ENCODE data around the gene PLBD1. TPM values are rescaled to one million over a fixed set of nuclear protein-coding genes. Genes with fewer than 3 reads are reported as not detected.

The PLBD1 gene
- total RNA-seq, 1 donor from 2014 or later = not detected

GRCh38 chr12:14521822-14522221, 45.9 kb downstream of the PLBD1 start:
- Mint-ChIP-seq H3K9me3 (peaks cover 44% of the 10 kb centered on the region), H3K4me1 (ENCODE audit: low read depth) (no peaks in the 10 kb centered on the region), H3K4me3 (ENCODE audit: low read depth) (no peak overlapping the region), H3K27ac (no peak overlapping the region), H3K36me3 (ENCODE audit: low read depth) (no peaks in the 10 kb centered on the region), H3K27me3 (ENCODE audit: low read depth) (no peaks in the 10 kb centered on the region)
- intact Hi-C loops (cut with micrococcal nuclease) = no loop called here
- DNase-seq (ENCODE audit: low spot score) = no peak

GRCh38 chr12:14514946-14515345, 52.7 kb downstream of the PLBD1 start:
- Mint-ChIP-seq H3K4me3 (ENCODE audit: low read depth) (no peak overlapping the region), H3K9me3 (peaks cover 4% of the 10 kb centered on the region), H3K4me1 (ENCODE audit: low read depth) (no peaks in the 10 kb centered on the region), H3K27ac (no peak overlapping the region), H3K36me3 (ENCODE audit: low read depth) (no peaks in the 10 kb centered on the region), H3K27me3 (ENCODE audit: low read depth) (no peaks in the 10 kb centered on the region)
- intact Hi-C loops (cut with micrococcal nuclease) = no loop called here
- DNase-seq (ENCODE audit: low spot score) = no peak

- Mint-ChIP-seq H3K4me3 (ENCODE audit: low read depth) (no peak overlapping the region), H3K4me1 (ENCODE audit: low read depth) (no peaks in the 10 kb centered on the region), H3K27ac (no peak overlapping the region), H3K27me3 (ENCODE audit: low read depth) (no peaks in the 10 kb centered on the region), H3K36me3 (ENCODE audit: low read depth) (no peaks in the 10 kb centered on the region), H3K9me3 (no peaks in the 10 kb centered on the region)
- intact Hi-C loops (cut with micrococcal nuclease) = no loop called here
- no peak for DNase-seq (ENCODE audit: low spot score)
Observed at GRCh38 chr12:14514154-14514842, 53.4 kb downstream of the PLBD1 start.

GRCh38 chr12:14510574-14510973, 57.1 kb downstream of the PLBD1 start:
- H3K9me3 Mint-ChIP-seq = no peaks in the 10 kb centered on the region
- H3K4me3 Mint-ChIP-seq (ENCODE audit: low read depth) = no peak overlapping the region
- no peaks in the 10 kb centered on the region for H3K4me1 Mint-ChIP-seq (ENCODE audit: low read depth)
- DNase-seq (ENCODE audit: low spot score) = no peak
- intact Hi-C loops (cut with micrococcal nuclease) = no loop called here
- no peak overlapping the region for H3K27ac Mint-ChIP-seq
- no peaks in the 10 kb centered on the region for H3K27me3 Mint-ChIP-seq (ENCODE audit: low read depth)
- no peaks in the 10 kb centered on the region for H3K36me3 Mint-ChIP-seq (ENCODE audit: low read depth)

GRCh38 chr12:14505626-14506596, 61.8 kb downstream of the PLBD1 start:
- Mint-ChIP-seq H3K27me3 (ENCODE audit: low read depth) (no peaks in the 10 kb centered on the region), H3K27ac (no peak overlapping the region), H3K4me1 (ENCODE audit: low read depth) (no peaks in the 10 kb centered on the region), H3K4me3 (ENCODE audit: low read depth) (no peak overlapping the region), H3K36me3 (ENCODE audit: low read depth) (peaks cover 31% of the 10 kb centered on the region), H3K9me3 (no peaks in the 10 kb centered on the region)
- DNase-seq (ENCODE audit: low spot score) = no peak
- intact Hi-C loops (cut with micrococcal nuclease) = no loop called here

- Mint-ChIP-seq H3K27ac (no peak overlapping the region), H3K27me3 (ENCODE audit: low read depth) (no peaks in the 10 kb centered on the region), H3K4me3 (ENCODE audit: low read depth) (no peak overlapping the region), H3K4me1 (ENCODE audit: low read depth) (peaks cover 7% of the 10 kb centered on the region), H3K36me3 (ENCODE audit: low read depth) (peaks cover 90% of the 10 kb centered on the region), H3K9me3 (no peaks in the 10 kb centered on the region)
- intact Hi-C loops (cut with micrococcal nuclease) = no loop called here
- DNase-seq (ENCODE audit: low spot score) = no peak
Observed at GRCh38 chr12:14495326-14495725, 72.4 kb downstream of the PLBD1 start.

GRCh38 chr12:14482886-14483285, 84.8 kb downstream of the PLBD1 start:
- H3K27ac Mint-ChIP-seq = peak overlapping the region; percentile 40
- no peak overlapping the region for H3K4me3 Mint-ChIP-seq (ENCODE audit: low read depth)
- H3K27me3 Mint-ChIP-seq (ENCODE audit: low read depth) = no peaks in the 10 kb centered on the region
- DNase-seq (ENCODE audit: low spot score) = no peak
- intact Hi-C loops (cut with micrococcal nuclease) = no loop called here
- H3K4me1 Mint-ChIP-seq (ENCODE audit: low read depth) = peaks cover 10% of the 10 kb centered on the region
- peaks cover 89% of the 10 kb centered on the region for H3K36me3 Mint-ChIP-seq (ENCODE audit: low read depth)
- H3K9me3 Mint-ChIP-seq = no peaks in the 10 kb centered on the region

- intact Hi-C loops (cut with micrococcal nuclease) = no loop called here
- Mint-ChIP-seq H3K9me3 (no peaks in the 10 kb centered on the region), H3K36me3 (ENCODE audit: low read depth) (peaks cover 89% of the 10 kb centered on the region), H3K4me1 (ENCODE audit: low read depth) (peaks cover 10% of the 10 kb centered on the region), H3K27me3 (ENCODE audit: low read depth) (no peaks in the 10 kb centered on the region), H3K4me3 (ENCODE audit: low read depth) (no peak overlapping the region), H3K27ac (no peak overlapping the region)
- DNase-seq (ENCODE audit: low spot score) = no peak
Observed at GRCh38 chr12:14482361-14482760, 85.3 kb downstream of the PLBD1 start.

GRCh38 chr12:14481201-14481600, 86.5 kb downstream of the PLBD1 start:
- Mint-ChIP-seq H3K4me3 (ENCODE audit: low read depth) (no peak overlapping the region), H3K4me1 (ENCODE audit: low read depth) (peaks cover 10% of the 10 kb centered on the region), H3K36me3 (ENCODE audit: low read depth) (peaks cover 90% of the 10 kb centered on the region), H3K27ac (no peak overlapping the region), H3K27me3 (ENCODE audit: low read depth) (no peaks in the 10 kb centered on the region), H3K9me3 (no peaks in the 10 kb centered on the region)
- DNase-seq (ENCODE audit: low spot score) = no peak
- intact Hi-C loops (cut with micrococcal nuclease) = no loop called here

- Mint-ChIP-seq H3K27ac (peak overlapping the region; percentile 38), H3K4me1 (ENCODE audit: low read depth) (peaks cover 10% of the 10 kb centered on the region), H3K4me3 (ENCODE audit: low read depth) (no peak overlapping the region), H3K9me3 (peaks cover 17% of the 10 kb centered on the region), H3K27me3 (ENCODE audit: low read depth) (no peaks in the 10 kb centered on the region), H3K36me3 (ENCODE audit: low read depth) (peaks cover 91% of the 10 kb centered on the region)
- intact Hi-C loops (cut with micrococcal nuclease) = loop anchor here (2.0 kb wide), 2 partner anchors 26 to 112 kb away; no protein-coding TSS in a partner anchor
- no peak for DNase-seq (ENCODE audit: low spot score)
Observed at GRCh38 chr12:14479004-14479403, 88.7 kb downstream of the PLBD1 start.

GRCh38 chr12:14473707-14474287, 93.9 kb downstream of the PLBD1 start:
- peaks cover 64% of the 10 kb centered on the region for H3K9me3 Mint-ChIP-seq
- no peak overlapping the region for H3K27ac Mint-ChIP-seq
- no peak overlapping the region for H3K4me3 Mint-ChIP-seq (ENCODE audit: low read depth)
- H3K36me3 Mint-ChIP-seq (ENCODE audit: low read depth) = peaks cover 96% of the 10 kb centered on the region
- no peak for DNase-seq (ENCODE audit: low spot score)
- intact Hi-C loops (cut with micrococcal nuclease) = no loop called here
- peaks cover 2% of the 10 kb centered on the region for H3K4me1 Mint-ChIP-seq (ENCODE audit: low read depth)
- no peaks in the 10 kb centered on the region for H3K27me3 Mint-ChIP-seq (ENCODE audit: low read depth)

GRCh38 chr12:14471497-14471896, 96.2 kb downstream of the PLBD1 start:
- H3K4me3 Mint-ChIP-seq (ENCODE audit: low read depth) = no peak overlapping the region
- no peaks in the 10 kb centered on the region for H3K4me1 Mint-ChIP-seq (ENCODE audit: low read depth)
- H3K27me3 Mint-ChIP-seq (ENCODE audit: low read depth) = no peaks in the 10 kb centered on the region
- no peak for DNase-seq (ENCODE audit: low spot score)
- intact Hi-C loops (cut with micrococcal nuclease) = no loop called here
- peaks cover 73% of the 10 kb centered on the region for H3K9me3 Mint-ChIP-seq
- peaks cover 96% of the 10 kb centered on the region for H3K36me3 Mint-ChIP-seq (ENCODE audit: low read depth)
- no peak overlapping the region for H3K27ac Mint-ChIP-seq

Data from activated T-helper 2 cell treated with anti-CD3 and anti-CD28 coated beads, Interferon-gamma antibody, Interleukin-2, Interleukin-4, amounts not matched to agents 10 μg/mL and 5 μg/mL and 100 μg/mL, durations not matched to agents 14 hours and 24 hours and 36 hours (primary cell).